LNCaP clone FGC (cell line): ENCODE data around the gene AHI1.

Source experiments
- DNase-seq: peaks from one replicate; pipeline ENCODE4 v3.0.0-alpha.2; 2011; ENCODE audit warnings: low read depth
- H3K4me3 ChIP-seq: 2 replicates; pipeline ENCODE4 v1.5.1; 2011; ENCODE audit warnings: mild to moderate bottlenecking, low read depth, low read length, control low read depth
- CTCF ChIP-seq: IDR thresholded peaks from 2 replicates; pipeline ENCODE4 v1.5.1; 2012; ENCODE audit warnings: mild to moderate bottlenecking; ENCODE audit not compliant: control insufficient read depth, insufficient read depth; ENCODE audit errors: extremely low read depth

AHI1 gene

GRCh38 chr6:135525594-135525993 lies 28.1 kb upstream of the AHI1 start:
- DNase-seq, result no peak
- TF ChIP-seq CTCF, result no peak
- H3K4me3 ChIP-seq, result no peak overlapping the region

- TF ChIP-seq CTCF, result no peak
- no peak overlapping the region for H3K4me3 ChIP-seq
- peak; percentile 63 for DNase-seq
Observed at GRCh38 chr6:135522965-135523692, 25.6 kb upstream of the AHI1 start.

GRCh38 chr6:135521431-135521830 lies 23.9 kb upstream of the AHI1 start:
- no peak for DNase-seq
- no peak for TF ChIP-seq CTCF

GRCh38 chr6:135520781-135521180 lies 23.2 kb upstream of the AHI1 start:
- no peak for TF ChIP-seq CTCF
- H3K4me3 ChIP-seq, result no peak overlapping the region
- no peak for DNase-seq

More at GRCh38 chr6:135521431-135521830, 23.9 kb upstream of the AHI1 start:
- no peak overlapping the region for H3K4me3 ChIP-seq

- DNase-seq, result no peak
- H3K4me3 ChIP-seq, result no peak overlapping the region
- no peak for TF ChIP-seq CTCF
Observed at GRCh38 chr6:135519348-135519747, 21.8 kb upstream of the AHI1 start.

GRCh38 chr6:135517527-135517926 lies 20.0 kb upstream of the AHI1 start:
- TF ChIP-seq CTCF, result no peak
- DNase-seq, result no peak
- H3K4me3 ChIP-seq, result no peak overlapping the region

GRCh38 chr6:135514706-135515105 lies 17.2 kb upstream of the AHI1 start:
- no peak for TF ChIP-seq CTCF
- no peak for DNase-seq
- H3K4me3 ChIP-seq, result no peak overlapping the region
